GM19238 (cell line): ENCODE measurements around the gene IL4I1.
"Not testable (repeated sequence)": the region's sequence is repeated elsewhere in the genome, so short reads cannot be mapped to it uniquely, and the experiment has no call there.

ENCODE experiments used
- DNase-seq: peaks from one replicate; pipeline ENCODE4 v3.0.0; 2011; ENCODE audit warnings: low spot score; ENCODE audit not compliant: insufficient read length

The IL4I1 gene

DNA sequence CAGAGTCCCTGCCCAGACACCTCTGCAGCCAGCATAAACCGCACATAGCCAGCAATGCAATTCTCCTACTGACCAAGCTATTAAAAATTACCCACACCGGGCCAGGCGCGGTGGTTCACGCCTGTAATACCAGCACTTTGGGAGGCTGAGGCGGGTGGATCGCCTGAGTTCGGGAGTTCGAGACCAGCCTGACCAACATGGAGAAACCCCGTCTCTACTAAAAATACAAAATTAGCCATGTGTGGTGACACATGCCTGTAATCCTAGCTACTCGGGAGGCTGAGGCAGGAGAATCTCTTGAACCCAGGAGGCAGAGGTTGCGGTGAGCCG lies 28.2 kb upstream of the IL4I1 start:
- not testable (repeated sequence) for DNase-seq

DNA sequence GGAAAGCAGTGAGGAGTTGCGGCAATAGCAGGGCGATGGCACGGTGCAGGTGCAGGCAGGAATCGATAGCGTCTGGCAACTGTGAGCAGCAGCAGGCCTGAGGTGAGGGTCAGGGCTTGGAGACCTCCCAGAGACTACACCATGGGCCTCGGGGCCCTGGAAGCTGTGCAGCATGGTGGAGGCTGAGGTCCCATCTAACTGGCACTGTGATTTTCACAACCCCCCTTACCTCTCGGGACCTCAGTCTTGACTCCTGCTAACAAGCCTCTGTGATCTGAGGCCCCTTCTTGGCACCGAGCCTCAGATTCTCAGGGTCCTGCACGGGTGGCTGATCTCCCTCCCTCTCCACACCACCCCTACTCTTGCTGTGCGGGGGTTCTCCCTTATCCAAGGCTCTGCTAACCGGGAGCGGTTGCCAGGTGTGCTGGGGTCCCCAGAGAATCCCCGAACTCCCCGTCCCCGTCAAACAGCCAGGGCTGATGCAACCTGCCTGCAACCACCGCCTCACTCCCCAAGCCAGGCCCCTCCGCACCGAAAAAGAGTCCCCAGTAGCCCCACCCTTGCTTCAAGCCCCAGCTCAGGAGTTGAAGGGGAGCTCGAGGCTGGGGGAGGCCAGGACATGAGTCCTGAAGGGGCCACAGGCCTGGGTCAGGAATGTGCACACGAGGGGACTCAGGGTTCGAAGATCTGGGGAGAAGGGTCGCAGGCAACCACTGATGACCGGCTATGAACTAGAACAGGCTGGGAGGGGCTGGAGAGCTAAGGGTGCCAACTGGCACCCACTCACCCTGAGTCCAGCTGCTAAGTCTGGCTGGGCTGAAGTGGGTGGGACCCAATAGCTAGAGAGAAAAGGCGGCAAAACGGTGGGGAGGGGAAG lies 27.6 kb upstream of the IL4I1 start:
- DNase-seq = no peak

DNA sequence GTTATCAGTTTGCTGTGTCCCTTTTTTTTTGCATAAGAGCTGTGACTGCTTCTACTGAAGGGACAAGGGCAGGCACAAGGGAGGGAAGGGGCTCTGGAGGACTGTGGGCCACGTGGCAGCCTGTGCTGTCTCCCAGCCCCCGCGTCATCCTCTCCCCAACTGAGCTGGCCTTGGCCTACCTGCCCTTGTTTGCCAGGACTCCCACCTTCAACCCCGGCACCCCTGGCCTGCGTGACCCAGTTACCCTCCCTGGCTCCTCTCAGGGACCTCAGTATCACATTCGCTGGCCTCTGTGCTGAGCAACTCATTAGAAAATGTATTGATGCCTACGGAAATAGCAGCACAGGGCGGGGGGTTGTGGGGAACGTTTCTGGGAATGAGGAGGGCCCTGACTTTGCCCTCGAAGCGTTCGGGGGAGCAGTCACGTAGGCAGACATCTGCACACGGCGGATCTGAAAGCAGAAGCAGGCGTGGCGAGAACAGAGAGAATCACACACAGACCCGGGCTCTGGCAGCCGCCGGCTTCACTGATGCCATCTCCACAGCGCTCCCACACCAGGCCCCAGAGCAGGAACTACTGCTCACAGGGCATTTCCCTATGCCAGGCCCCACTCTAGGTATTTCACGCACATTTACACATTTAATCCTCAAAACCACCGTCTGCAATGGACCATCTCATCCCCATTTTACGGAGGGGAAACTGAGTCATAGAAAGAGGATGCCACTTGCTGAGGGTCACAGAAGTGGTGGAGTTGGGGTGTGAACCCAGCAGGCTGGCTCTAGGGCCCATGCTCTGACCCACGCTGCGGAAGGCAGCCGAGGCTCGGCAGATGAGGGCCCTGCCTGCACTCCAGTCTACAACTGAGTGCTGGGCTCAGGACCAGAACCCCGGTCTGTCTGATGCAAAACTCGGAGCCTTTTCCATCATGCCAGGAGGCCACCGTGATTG lies 26.6 kb upstream of the IL4I1 start:
- DNase-seq = no peak

DNA sequence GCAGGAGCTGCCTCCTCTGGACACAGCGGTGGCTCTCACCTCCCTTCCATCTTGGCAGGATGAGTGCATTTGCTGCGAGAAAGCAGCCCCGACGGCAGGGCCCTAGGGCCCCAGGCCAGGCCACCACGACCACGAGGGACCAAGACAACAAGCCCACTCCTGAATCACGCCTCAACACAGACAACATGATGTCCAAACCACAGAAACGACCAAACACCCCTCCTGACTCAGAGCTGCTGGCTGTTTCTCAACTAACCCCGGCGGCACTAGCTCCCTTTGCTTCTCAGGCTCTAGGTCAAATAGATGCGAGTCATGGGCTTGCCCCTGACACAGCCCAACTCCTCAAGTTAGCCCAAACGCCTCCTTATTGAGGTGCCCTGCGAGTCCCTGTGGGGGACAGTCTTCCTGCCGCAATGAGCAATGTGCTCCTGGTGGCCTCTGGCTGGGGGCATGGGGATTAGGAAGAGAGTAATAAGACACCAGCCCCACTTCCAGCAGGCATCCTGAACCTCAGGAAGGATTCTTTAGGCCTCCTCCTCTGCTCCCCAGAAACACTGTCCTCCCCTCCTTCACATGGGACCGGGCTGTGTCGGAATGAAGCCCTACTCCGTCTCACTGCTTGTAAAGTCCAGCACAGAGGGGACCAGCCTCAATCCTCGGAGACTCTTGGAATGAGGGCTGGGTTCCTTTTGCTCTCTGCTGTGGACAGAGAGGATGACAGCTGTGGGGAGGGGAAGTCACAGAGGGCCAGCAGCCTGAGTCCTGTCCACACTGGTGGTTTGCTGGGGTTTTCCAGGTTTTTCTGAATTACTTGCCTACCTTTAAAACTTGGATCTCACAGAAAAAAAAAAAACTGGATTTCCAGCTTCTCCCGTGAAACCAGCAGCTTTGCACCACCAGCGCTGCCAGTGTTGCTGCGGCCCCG lies 25.4 kb upstream of the IL4I1 start:
- DNase-seq = no peak

DNA sequence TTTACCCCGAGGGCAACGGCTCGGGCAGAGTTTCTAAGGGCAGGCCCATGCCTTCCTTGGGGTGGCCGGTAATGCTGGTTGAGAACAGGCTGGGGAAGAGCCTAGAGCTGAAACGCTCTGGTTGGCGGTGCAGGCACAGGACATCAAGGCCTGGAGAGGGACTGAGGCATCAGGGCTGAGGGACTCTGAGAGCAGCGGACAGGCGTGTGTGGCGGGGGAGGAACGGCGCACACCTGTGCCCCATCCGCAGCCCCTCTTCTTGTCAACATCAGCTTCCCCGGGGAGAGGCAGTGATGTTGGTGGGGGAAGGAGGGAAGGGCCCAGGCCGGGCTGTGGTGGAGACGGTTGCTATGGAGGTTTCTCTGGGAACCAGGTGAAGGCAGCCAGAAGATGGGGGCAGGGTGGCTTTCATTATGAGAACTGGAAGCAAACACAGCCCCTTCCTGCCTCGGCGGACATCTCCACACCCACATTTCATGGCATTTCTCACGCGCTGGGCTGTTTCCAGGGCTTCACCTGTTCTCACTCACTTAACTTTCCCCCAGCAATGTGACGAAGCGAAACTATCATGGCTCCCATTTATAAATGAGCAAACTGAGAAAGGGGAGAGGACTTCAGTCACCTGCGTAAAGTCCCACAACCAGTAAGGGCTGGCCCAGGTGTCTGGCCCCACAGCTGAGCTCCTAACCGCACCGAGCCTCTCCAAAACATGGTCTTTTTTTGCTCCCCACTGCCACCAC lies 24.1 kb upstream of the IL4I1 start:
- no peak for DNase-seq

DNA sequence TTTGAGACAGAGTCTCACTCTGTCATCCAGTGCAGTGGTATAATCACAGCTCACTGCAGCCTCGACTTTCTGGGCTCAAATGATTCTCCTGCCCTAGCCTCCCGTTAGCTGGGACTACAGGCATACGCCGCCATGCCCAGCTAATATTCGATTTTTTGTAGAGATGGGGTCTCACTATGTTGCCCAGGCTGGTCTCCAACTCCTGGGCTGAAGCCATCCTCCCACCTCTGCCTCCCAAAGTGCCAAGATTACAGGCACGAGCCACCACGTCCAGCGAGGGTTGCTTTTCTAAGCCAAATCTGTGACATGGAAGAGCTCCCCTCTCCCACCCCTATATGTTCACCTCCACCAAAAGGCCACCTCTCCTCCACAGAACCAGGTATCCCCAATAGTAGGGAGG lies 21.4 kb upstream of the IL4I1 start:
- DNase-seq = no peak

DNA sequence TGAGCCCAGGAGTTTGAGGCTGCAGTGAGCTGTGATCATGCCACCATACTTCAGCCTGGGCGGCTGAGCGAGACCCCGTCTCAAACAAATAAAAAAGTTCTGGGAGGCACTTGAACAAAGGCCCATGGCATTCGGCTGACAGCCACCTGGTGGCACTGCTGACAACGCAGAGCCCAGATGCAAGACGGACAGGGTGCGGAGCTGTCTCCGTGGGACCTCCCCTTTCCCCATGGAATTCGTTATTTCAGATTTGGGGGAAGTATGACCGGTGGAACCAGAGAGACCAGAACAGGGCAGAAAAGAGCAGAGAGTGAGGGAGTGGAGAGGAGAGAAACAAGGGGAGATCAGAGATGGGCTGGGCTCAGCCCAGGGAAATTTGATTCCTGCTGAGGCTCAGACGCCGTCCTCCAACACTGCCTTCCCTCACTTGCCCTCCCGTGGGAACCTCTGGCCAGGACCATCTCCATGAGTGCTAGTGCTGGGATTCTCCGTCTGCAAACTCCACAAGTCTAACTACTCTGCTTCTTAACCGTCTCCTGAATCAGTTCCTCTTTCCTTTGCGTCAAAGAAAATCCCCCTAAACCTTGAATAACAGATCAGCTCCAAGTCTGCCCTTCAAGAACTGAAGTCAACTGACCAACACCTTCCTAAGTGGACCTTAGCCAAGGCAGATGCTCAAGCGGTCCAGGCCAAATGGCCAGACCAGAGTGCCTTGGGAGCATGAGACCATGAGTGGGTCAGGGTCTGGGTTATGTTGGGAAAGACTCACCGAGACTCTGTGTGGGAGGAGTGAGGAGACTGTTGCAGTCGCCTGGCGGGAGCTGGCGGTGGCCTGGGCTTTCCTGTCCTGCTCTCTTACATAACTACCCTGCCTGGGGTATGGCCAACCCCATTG lies 20.4 kb upstream of the IL4I1 start:
- no peak for DNase-seq

DNA sequence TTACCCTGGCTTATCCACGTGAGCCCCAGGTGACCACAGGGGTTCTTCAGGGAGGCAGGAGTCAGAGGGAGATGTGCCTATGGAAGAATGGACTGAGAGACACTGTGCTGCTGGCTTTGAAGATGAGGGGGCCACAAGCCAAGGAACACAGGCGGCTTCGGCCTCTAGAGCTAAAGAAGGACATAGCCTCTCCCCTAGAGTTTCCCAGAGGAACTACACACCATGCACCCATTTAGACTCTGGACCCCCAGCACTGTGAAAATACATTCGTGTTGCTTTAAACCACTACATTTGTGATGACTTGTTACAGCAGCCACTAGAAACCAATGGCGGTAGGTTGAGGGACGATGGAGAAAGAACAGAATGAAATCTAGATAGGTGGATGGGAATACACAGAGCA lies 18.6 kb upstream of the IL4I1 start:
- DNase-seq = no peak

DNA sequence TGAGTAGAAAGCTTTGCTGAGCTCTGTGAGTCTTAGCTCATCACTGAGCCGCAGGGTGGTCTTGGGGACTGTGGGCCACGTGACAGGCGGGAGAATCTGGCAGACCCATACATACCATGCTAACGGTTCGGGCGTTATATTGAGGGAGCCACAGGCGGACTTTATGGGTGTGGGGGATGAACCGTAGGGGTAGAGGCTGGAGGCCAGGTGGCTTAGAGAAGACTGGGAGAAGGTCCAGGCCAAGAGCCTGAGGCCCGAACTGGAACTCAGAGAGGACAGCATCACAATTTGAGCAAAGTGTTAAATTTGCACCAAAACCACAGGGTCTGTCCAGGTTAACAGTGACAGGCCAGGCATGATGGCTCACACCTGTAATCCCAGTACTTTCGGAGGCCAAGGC lies 17.0 kb upstream of the IL4I1 start:
- DNase-seq = no peak

DNA sequence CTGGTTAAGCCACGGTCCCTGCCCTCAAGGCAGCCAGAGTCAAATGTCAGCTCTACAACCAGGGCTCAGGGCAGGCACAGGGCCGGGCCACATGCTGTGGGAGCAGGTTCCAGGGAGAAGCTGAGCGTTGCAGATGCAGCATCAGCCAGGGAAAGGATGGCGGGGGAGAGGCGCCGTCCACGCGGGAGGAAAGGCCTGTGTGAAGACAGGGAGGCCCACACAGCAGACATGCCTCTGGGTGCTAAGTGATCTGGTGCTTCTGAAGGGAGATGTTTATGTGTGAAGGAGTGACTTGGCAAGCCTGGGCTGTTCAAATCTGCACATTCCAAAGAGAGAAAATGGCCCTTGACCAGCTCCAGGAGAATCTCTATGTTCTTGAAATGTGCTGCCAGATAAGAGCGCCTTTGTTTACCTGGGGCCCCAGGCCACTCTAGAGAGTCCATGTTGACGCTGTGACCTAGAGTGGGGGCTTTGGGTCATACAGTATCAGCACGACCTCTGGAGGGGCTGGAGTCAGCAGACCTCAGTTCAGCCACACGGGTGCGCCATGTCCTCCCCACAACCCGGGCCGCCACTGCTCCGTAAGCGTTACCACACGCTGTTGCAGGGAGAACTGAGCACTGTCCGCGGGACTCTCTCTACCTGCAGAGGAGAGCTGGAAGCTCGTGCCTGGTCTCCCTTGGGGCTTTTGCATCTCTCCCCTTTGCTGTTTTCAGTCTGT lies 16.4 kb upstream of the IL4I1 start:
- DNase-seq = no peak

DNA sequence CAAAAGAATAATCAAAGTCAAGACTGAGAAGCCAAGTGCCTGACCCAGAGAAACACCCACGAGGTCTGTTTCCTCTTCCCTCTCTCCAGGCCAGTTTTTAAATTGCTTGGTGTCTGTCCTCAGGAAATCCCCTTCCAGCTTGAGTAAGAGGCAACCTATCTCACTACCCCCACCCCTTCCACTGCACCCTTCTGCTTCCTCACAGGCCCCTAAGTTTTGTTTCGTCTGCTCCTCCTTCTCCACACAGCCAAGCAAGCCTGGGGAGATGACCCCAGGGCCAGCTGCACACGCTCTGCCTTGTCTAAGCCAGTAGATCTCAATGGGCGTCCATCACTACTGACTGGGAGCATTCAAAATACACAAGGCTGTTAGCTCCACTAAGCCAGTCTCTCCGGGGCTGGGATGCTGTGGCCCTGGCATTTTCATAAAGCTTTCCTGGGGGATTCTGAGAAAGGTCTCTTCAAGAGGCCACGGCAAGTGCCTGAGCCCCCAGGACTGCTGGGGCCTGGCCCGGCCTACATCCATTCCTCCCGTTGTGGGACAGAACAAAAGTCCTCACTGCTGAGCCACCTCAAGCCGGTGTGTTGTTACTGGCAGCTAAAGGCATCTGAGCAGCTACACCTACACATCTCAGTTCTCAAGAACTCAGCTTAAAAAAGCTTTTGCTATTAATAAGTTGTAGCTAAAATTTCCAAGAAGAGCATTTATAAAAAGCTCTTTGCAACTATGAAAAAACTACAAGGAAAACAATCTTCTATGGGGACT lies 14.9 kb upstream of the IL4I1 start:
- peak; percentile 68 for DNase-seq

DNA sequence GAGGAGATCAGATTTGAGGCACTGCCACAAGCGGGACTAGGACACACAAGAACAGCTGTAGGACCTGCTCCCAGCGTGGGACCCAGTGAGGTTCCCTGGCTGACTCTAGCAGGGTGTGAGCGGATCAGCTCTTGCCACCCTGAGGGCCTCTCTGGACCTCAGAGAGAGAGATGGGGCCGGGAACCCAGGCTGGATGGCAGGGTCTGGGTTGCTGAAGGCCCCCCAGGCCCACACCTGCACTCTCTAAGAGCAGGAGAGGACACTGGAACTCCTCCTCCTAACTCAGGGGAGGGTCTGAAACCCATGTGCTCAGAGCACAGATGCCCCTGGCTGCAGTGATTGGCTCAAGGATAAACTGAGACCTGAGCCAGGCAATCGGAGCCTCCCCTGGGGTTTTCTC lies 13.5 kb upstream of the IL4I1 start:
- DNase-seq = no peak

DNA sequence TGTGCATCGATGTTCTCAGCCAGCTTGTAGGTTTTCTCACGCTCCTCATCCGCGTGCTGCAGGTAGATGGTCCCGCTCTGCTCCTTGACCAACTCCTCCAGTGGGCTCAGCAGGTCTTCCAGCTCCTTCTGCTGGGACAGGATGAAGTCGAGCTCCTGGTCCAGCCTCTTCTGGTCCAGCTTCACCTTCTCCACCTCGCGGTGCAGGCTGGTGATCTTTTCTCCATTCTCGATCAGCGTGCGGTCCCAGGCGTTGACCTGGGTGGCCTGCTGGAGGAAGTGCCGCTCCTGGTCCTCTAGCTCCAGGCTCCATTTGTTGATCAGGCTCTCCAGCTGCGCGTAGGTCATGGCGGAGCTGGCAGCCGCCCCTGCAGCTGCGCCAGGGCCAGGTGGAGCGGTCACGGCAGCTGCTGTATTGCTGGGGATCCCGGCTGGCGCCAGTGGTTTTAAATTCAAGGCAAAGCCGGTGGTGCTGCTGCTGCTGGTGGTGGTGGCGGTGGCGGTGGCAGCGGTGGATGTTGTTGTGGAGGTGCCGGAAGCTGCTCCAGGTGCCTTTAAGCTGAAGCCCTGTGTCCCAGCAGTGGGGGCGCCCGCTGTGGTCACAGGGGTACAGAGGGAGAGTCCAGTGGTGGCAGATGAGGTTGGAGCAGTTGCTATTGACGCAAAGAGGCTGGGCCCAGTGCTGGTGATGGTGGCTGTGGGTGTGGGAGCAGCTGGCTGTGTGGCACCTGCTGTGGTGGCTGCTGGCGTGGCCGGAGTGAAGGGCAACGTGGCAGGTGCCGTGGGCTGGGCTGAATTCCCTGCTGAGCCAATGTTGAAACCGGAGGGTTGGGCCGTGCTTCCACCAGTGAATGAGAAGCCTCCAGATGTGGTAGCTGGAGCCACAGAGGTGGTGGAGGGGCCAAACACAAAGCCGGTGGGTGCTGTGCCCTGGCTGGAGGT lies 12.1 kb upstream of the IL4I1 start:
- no peak for DNase-seq

DNA sequence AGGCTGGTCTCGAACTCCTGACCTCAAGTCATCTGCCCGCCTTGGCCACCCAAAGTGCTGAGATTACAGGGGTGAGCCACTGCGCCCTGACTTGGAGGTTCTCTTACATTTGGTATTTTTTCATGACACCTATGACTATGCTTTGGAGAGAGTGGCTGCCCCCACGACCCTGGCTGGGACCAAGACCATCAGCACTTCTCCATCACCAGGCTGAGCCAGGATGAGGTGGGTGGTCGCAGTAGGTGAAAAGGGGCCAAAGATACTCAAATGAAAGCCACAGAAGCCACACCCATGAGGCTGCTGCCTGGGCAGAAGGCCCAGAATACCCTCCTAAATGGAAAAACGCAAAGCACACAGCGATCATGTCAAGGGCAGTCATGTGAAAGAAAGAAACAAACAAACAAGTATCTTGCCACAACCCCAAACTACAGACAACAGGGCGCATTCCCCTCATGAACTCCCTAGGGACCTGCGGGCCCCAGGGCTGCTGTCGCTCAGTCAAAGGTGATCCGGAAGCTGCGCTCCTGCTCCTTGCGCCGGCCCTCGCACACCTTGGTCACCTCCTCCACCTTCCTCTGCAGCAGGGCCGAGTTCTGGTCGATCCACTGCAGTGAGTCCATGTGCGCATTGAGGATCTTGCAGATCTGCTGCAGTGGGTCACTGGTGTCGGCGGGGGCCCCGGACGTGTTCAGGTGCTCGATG lies 11.2 kb upstream of the IL4I1 start:
- no peak for DNase-seq

DNA sequence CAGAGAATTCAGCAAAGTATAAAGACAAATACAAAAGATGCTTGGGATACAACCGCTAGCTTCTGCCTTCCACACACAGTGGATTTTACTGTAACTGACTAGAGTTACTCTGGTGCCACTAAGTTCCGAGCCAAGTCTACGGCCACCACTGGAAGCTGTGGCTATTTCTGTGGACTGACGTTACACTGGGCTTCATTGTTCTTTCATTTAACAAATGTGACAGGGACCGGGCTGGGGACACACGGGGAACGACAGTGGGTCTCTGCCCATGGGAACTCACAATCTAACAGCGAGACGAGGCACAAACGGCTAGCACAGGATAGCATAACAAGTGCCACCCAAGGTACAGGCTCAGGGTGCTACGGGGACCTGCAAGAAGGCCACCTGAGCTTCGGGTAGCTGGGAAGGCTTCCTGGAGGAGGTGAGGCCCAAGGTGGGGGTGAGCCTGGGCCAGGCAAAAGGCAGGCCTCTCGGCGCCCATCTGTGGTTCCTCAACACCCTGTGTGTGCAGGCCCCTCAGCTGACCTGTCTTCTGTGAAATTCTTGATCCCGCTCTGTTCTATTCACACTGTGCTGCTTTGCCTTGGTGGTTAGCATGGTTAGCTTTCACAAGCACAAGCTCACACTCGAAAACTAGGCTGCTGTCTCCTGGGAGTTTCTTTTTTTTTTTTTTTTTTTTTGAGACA lies 10.3 kb upstream of the IL4I1 start:
- no peak for DNase-seq

DNA sequence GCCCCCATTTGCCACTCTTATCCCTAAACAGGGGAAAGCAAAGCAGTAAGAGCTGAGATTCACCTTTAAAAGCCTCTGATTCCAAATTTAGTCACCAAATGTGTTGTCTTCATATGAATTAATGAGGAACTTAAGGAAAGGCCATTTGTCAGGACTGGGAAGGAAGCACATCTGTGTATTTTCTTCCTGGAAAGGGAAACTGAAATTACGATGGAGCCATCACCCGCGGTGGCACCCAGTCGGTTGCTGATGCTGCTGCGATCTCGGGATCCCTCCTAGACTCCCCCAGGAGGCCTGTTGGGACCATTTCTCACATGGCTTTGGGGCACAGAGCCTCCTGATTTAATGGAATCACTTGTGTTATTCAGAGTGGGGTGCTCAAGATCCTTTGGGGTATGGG lies 7.4 kb upstream of the IL4I1 start:
- no peak for DNase-seq
